Spleen (tissue), 11 donors: ENCODE data around the gene LRP1B. TPM values are rescaled to one million over a fixed set of nuclear protein-coding genes. Genes with fewer than 3 reads are reported as not detected.
"Not testable (repeated sequence)": the region's sequence is repeated elsewhere in the genome, so short reads cannot be mapped to it uniquely, and the experiment has no call there.

Experiments
- DNase-seq: peaks from one replicate; pipeline ENCODE4 v3.0.0-alpha.2; 2020
- H3K27ac ChIP-seq, 8 donors: fragments of 200-600 bp; sonication (generic) in 7 of 8; 1 replicate in 4 of 8; 2 replicates in 4 of 8; pipeline versions ENCODE4 v1.5.0 to v1.8.0; 2016 to 2021; ENCODE audit warnings: inconsistent platforms in 4 of 8, mild to moderate bottlenecking in 4 of 8, moderate library complexity in 1 of 8
- H3K27me3 ChIP-seq, 7 donors: fragments of 200-600 bp; sonication (generic) in 6 of 7; replicated peaks in 1 of 7; 1 replicate in 4 of 7; 2 replicates in 3 of 7; pipeline versions ENCODE4 v1.5.0 to v1.8.0; 2016 to 2021; ENCODE audit warnings: inconsistent platforms in 3 of 7, mild to moderate bottlenecking in 1 of 7
- H3K36me3 ChIP-seq, 6 donors: fragments of 200-600 bp; sonication (generic) in 5 of 6; 1 replicate in 4 of 6; 2 replicates in 2 of 6; pipeline versions ENCODE4 v1.5.0 to v1.8.0; 2016 to 2021; ENCODE audit warnings: inconsistent platforms in 2 of 6
- H3K4me1 ChIP-seq, 6 donors: fragments of 200-600 bp; sonication (generic) in 5 of 6; 1 replicate in 3 of 6; 2 replicates in 3 of 6; pipeline versions ENCODE4 v1.5.0 to v1.8.0; 2016 to 2021; ENCODE audit warnings: inconsistent platforms in 3 of 6
- H3K4me3 ChIP-seq, 8 donors: fragments of 200-600 bp; sonication (generic) in 7 of 8; 1 replicate in 4 of 8; 2 replicates in 4 of 8; pipeline versions ENCODE4 v1.5.0 to v1.8.0; 2016 to 2021; ENCODE audit warnings: inconsistent platforms in 4 of 8, mild to moderate bottlenecking in 4 of 8, moderate library complexity in 2 of 8
- H3K9me3 ChIP-seq, 8 donors: fragments of 200-600 bp; sonication (generic) in 7 of 8; 1 replicate in 4 of 8; 2 replicates in 4 of 8; pipeline versions ENCODE4 v1.5.0 to v1.8.0; 2016 to 2021; ENCODE audit warnings: inconsistent platforms in 4 of 8
- CTCF ChIP-seq, 11 experiments: fragments of 200-600 bp in 7 of 11; fragments of 450-650 bp in 4 of 11; sonication (generic) in 4 of 11; IDR thresholded peaks in 8 of 11; conservative IDR thresholded peaks in 3 of 11; 1 replicate in 7 of 11; 2 replicates in 4 of 11; pipeline versions ENCODE4 v1.4.0 to v1.8.0; 2016 to 2021; ENCODE audit warnings: antibody characterized with exemption in 11 of 11, inconsistent platforms in 4 of 11, mild to moderate bottlenecking in 1 of 11
- POLR2A ChIP-seq, 3 donors: fragments of 450-650 bp; IDR thresholded peaks; one replicate each; pipeline ENCODE4 v1.5.1; 2017; ENCODE audit warnings: antibody characterized with exemption in 3 of 3, mild to moderate bottlenecking in 1 of 3
- POLR2AphosphoS5 ChIP-seq, 3 donors: sonication (generic); formaldehyde crosslinking; IDR thresholded peaks; one replicate each; pipeline ENCODE4 v1.5.1; 2017; ENCODE audit warnings: antibody characterized with exemption in 3 of 3
- WGBS, 5 donors: extraction: QIAGEN DNeasy Blood & Tissue Kit in 3 of 5; methylation state at CpG; one replicate each; pipeline versions ENCODE4 v1.1.5 to v1.1.7; 2013 to 2018; 5-methylcytosine and 5-hydroxymethylcytosine counted together
- intact Hi-C: fragments of 100-400 bp; cut with DNase I; formaldehyde crosslinking; loops from one replicate; pipeline ENCODE4 v1.15.0; 2023; ENCODE audit warnings: low total_unique reads
- polyA plus RNA-seq, 3 donors: library from polyadenylated mRNA; stranded (reverse); fragments of 200-250 nt; gene quantifications; one replicate each; pipeline ENCODE4 v1.2.1, GENCODE V29; 2013
- total RNA-seq, 7 donors: library from RNA; depleted of rRNA in 3 of 7; stranded (reverse); fragments of >200 nt in 3 of 7; fragmentation: NEBNext Ultra II Directional in 4 of 7; extraction: Animal tissue kit (Norgen Biotek cat#: 25700) in 4 of 7; gene quantifications; one replicate each; pipeline versions ENCODE4 v1.1.0 to v1.2.1, GENCODE V29; 2016 to 2021
- donor health status: healthy with polysubstance abuse.
- donor health status: DM: no; HTN: no; CAD: no; lungs with moderate emphysema.
- donor health status: DM: no; HTN: no; CAD: no.
- donor health status: Bipolar disorder and iron deficiency.
- donor health status: healthy.
- donor health status: DM: no; HTN: no; CAD: no.
- donor health status: DM: yes; HTN: yes; CAD: no.

Gene LRP1B
- total and polyA plus RNA-seq, 10 donors, result 0.02 to 0.85 (median 0.08) TPM; not detected in 2

GRCh38 chr2:140288213-140288612 is 1842.6 kb downstream of the LRP1B start:
- TF ChIP-seq CTCF (IDR thresholded peaks at IDR 0.05 in 8 of 11, conservative IDR thresholded peaks at IDR 0.05 in 3 of 11) (no peak), POLR2A (IDR thresholded peaks at IDR 0.05) (no peak), POLR2AphosphoS5 (IDR thresholded peaks at IDR 0.05) (no peak)
- no peak for DNase-seq
- no peaks in the 10 kb centered on the region for H3K36me3 ChIP-seq
- WGBS, 5 donors, result 59 to 77% (median 66%) methylated on average over 2 of the region's 2 CpGs
- intact Hi-C loops, result no loop called here
- no peak overlapping the region for H3K27ac ChIP-seq
- no peaks in the 10 kb centered on the region for H3K9me3 ChIP-seq
- no peak overlapping the region for H3K4me3 ChIP-seq
- H3K27me3 ChIP-seq, result no peaks in the 10 kb centered on the region
- H3K4me1 ChIP-seq, result no peaks in the 10 kb centered on the region

- WGBS, 5 donors, result 71 to 89% (median 72%) methylated on average over 1 of the region's 1 CpG
- no peak for DNase-seq
- no peak for TF ChIP-seq POLR2A (IDR thresholded peaks at IDR 0.05)
- TF ChIP-seq CTCF (IDR thresholded peaks at IDR 0.05 in 8 of 11, conservative IDR thresholded peaks at IDR 0.05 in 3 of 11), result no peak
- TF ChIP-seq POLR2AphosphoS5 (IDR thresholded peaks at IDR 0.05), result no peak
- Histone ChIP-seq H3K9me3 (no peaks in the 10 kb centered on the region), H3K27me3 (no peaks in the 10 kb centered on the region), H3K4me3 (no peak overlapping the region), H3K4me1 (no peaks in the 10 kb centered on the region), H3K36me3 (no peaks in the 10 kb centered on the region), H3K27ac (no peak overlapping the region)
- intact Hi-C loops, result no loop called here
These were observed 1844.4 kb downstream of the LRP1B start for GRCh38 chr2:140286377-140286776.

- DNase-seq, H3K9me3 ChIP-seq, H3K36me3 ChIP-seq, H3K4me3 ChIP-seq, H3K27ac ChIP-seq, intact Hi-C loops, H3K27me3 ChIP-seq, H3K4me1 ChIP-seq: not testable (repeated sequence)
- 43 to 85% (median 50%) methylated on average over 5 of the region's 5 CpGs for WGBS, 5 donors
These were observed 1853.5 kb downstream of the LRP1B start for GRCh38 chr2:140277344-140277743.

GRCh38 chr2:140276661-140277060 is 1854.2 kb downstream of the LRP1B start:
- no peak overlapping the region for H3K27ac ChIP-seq
- intact Hi-C loops, result no loop called here
- no peaks in the 10 kb centered on the region for H3K27me3 ChIP-seq
- peaks cover 0 to 8% (median 0%) of the 10 kb centered on the region in 8 donors for H3K9me3 ChIP-seq
- DNase-seq, result no peak
- 34 to 100% (median 91%) methylated on average over 1 of the region's 1 CpG for WGBS, 5 donors
- no peak overlapping the region for H3K4me3 ChIP-seq
- TF ChIP-seq POLR2A (IDR thresholded peaks at IDR 0.05), result no peak
- TF ChIP-seq POLR2AphosphoS5 (IDR thresholded peaks at IDR 0.05), result no peak
- TF ChIP-seq CTCF (IDR thresholded peaks at IDR 0.05 in 8 of 11, conservative IDR thresholded peaks at IDR 0.05 in 3 of 11), result no peak
- H3K36me3 ChIP-seq, result no peaks in the 10 kb centered on the region
- no peaks in the 10 kb centered on the region for H3K4me1 ChIP-seq

GRCh38 chr2:140275427-140275826 is 1855.4 kb downstream of the LRP1B start:
- Histone ChIP-seq H3K36me3 (no peaks in the 10 kb centered on the region), H3K9me3 (peaks cover 0 to 8% (median 0%) of the 10 kb centered on the region in 8 donors), H3K27me3 (no peaks in the 10 kb centered on the region), H3K4me3 (no peak overlapping the region), H3K27ac (no peak overlapping the region), H3K4me1 (no peaks in the 10 kb centered on the region)
- no peak for DNase-seq
- TF ChIP-seq POLR2A (IDR thresholded peaks at IDR 0.05), result no peak
- TF ChIP-seq POLR2AphosphoS5 (IDR thresholded peaks at IDR 0.05), result no peak
- TF ChIP-seq CTCF (IDR thresholded peaks at IDR 0.05 in 8 of 11, conservative IDR thresholded peaks at IDR 0.05 in 3 of 11), result no peak
- WGBS, 5 donors, result 72 to 81% (median 80%) methylated on average over 7 of the region's 7 CpGs
- intact Hi-C loops, result no loop called here
